Femur (tissue), 1 donor: ENCODE measurements around the gene PHTF2.

Source experiments
- DNase-seq: peaks from one replicate; pipeline ENCODE4 v3.0.0-alpha.2; 2017

PHTF2 gene

GRCh38 chr7:77796109-77796508 lies 2.5 kb upstream of the PHTF2 start:
- no peak for DNase-seq

GRCh38 chr7:77796960-77797359 lies 1.6 kb upstream of the PHTF2 start:
- DNase-seq, result no peak

DNA sequence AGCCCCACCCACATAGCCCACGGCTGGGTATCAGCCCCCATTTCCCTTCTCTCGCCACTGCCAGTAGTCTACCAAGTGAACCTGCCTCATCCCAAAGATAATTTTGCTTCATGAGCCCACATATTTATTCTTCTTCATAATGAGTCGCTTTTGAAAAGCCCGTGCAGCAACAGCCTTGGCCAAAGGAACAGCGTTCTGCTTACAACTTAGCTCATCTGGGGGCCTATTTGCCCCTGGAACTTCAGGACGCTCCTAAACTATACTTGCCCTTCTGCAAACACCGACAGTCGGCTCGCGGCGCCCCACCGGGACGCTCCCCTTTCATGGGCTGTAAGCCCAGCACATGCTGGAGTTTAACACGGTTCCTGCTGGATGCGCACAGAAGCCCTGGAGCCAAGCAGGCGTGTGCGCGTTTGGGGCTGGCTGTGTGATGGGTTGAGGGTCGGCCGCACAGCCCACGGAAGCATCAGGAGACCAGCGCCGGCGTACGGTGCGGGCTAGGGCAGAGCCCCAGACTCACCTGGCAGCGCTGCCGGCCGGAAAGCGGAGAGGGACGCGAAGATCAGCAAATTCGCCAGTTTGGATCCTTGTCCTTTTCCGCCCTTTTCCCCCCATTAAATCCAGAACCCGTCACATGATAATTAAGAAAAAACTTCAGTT lies 709 bp upstream of the PHTF2 start:
- peak; percentile 29 for DNase-seq

DNA sequence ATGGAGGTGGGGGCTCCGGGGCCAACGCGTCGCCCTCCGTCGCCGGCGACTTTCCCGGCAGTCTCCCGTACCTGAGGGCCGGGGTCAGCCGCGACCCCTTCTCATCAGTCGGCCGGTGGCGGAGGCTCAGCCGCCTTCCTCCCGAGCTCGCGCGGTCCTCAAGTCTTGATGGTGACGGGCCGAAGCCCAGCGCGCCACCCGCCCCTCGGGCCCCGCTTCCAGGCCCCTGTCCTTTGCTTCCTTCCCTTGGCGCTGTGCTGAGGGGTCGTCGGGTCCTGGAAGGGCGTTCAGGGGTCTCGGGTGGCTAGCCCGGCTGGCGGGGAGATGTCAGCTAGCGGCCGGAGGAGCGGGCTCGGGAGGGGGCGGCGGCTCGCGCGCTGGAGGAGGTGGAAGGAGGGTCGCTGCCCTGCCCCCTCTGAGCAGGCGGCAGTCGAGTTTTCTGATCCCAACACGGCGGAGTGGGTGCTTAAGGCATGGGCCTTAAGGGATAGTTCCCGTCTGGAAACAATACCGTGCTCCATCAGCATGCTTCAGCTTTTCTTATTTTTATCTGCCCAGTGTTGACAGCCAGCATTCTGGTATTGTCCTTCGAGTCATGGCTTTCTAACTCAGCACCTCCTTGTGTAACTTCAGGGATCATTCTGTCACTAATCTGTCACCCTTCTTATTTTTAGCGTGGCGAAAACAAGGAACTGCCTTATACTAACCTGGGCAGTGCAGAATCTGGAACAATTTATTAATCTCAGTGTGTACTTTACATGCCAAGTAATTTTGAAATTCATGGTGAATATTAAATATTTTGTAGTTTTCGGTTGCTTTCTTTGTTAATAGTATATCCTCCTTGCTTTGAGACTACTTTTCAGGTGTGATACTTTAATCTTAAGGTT lies 748 bp downstream of the PHTF2 start:
- DNase-seq, result peak; percentile 62

GRCh38 chr7:77800158-77800557 lies 1.6 kb downstream of the PHTF2 start:
- DNase-seq, result no peak

DNA sequence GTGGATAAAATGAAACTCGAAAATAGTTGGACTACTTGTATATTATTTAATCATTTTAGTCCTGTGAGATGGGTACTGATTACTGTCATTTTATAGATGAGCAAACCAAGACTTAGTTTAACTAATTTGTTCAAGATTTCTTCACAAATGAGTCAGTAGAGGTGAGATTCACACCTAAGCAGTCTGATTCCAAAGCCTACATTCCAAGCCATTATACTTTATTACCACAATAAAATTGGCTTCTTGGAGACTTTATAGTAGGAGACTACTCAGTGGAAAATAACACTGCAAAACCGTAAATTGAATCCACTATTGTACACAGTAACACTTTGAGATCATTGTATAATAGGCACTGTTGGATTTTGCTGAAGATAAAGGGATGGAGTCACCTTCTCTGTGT lies 2.2 kb downstream of the PHTF2 start:
- no peak for DNase-seq

DNA sequence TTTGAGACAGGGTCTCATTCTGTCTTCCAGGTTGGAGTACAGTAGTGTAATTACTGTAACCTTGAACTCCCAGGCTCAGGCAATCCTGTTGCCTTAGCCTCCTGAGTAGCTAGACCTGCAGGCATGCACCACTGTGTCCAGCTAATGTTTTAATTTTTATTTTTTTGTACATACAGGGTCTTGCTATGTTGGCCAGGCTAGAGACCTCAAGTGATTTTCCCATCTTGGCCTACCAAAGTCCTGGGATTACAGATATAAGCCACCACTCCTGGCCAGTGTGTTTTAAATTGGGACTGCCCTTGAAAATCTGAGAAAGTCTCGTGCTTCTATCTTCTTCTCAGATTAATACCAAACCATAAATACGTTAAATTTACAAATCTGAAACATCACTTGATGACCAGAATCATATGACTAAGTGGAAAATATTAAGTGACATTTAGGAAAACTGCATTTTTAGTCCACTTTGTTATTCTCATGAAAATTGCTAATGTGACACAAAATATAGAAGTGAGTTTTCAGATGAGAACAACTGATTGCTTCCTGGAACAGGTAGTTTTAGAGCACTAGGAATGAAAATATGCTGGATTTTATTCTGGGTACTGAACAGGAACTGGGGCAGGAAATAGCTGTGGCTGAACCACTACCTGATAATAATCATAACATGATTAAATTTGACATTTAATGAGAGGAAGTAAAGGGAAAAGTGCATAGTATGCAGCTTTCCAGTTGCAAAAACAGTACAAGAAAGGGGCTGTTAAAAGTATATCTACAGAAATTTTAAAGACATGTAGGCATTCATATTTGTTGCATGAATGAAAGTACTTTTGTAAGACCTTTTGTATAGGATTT lies 4.2 kb downstream of the PHTF2 start:
- no peak for DNase-seq

DNA sequence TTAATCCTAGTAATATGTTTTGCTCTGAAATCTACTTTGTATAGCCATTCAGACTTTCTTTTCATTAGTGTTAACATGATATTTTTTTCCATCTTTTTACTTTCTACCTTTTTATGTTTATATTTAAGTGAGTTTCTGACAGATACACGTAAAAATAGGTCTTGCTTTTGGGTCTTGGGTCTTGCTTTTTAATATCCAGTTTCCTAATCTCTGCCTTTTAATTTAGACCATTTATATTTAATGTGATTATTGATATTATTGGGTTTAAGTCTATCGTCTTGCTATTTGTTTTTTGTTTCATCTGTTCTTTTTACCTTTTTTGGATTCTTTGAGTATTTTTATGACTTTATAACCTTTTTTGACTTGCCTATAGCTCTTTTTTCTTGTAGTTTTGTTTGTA lies 7.9 kb downstream of the PHTF2 start:
- DNase-seq, result no peak

GRCh38 chr7:77808517-77808916 lies 9.9 kb downstream of the PHTF2 start:
- no peak for DNase-seq

GRCh38 chr7:77811516-77812289 lies 13.1 kb downstream of the PHTF2 start:
- no peak for DNase-seq

GRCh38 chr7:77812290-77812685 lies 13.7 kb downstream of the PHTF2 start:
- DNase-seq, result no peak

- DNase-seq, result no peak
Observed at GRCh38 chr7:77813180-77813579, 14.6 kb downstream of the PHTF2 start.

DNA sequence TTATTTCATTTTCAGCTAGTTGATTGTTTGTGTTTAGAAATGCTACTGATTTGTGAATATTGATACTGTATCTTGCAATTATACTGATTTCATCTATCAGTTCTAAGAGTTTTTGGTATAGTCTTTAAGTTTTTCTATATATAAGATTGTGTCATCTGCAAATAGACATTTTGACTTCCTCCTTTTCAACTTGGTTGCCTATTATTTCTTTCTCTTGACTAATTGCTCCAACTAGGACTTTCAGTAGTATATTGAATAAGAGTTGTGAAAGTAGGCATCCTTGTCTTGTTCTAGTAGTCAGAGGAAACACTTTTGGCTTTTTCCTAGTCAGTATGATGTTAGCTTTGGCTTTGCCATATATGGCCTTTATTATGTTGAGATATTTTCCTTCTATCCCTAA lies 20.4 kb downstream of the PHTF2 start:
- no peak for DNase-seq

DNA sequence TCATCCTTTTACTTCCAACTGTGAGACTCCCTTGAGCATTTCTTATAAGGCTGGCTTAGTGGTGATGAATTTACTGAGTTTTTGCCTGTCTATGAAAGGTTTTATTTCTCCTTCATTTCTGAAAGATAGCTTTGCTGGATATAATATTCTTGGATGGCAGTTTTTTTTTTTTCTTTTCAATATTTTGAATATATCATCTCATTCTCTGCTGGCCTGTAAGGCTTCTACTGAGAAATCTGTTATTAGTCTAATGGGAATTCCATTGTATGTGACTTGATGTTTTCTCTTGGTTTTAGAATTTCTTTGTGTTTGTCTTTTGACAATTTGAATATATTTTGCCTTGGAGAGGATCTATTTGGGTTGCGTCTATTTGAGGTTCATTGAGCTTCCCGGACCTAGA lies 22.4 kb downstream of the PHTF2 start:
- no peak for DNase-seq

DNA sequence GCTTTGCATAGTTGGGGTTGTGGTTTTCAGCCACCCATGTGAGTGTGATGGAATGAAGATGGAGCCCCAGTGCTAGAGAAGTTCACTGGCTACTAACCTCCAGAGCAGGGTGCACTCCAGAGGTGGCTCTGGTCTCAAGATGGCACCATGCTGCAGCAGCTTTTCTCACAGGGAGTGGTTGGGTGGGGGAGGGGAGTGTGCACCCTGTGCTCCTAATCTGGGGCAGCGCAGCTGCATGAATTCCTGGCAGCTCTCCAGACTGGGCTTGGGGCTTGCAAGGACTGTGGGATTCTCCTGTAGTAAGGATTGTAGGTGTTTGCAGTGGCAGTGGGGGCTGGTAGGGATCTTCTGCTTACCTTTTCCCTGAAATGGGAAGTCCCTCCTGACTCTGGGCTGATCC lies 23.7 kb downstream of the PHTF2 start:
- DNase-seq, result no peak

DNA sequence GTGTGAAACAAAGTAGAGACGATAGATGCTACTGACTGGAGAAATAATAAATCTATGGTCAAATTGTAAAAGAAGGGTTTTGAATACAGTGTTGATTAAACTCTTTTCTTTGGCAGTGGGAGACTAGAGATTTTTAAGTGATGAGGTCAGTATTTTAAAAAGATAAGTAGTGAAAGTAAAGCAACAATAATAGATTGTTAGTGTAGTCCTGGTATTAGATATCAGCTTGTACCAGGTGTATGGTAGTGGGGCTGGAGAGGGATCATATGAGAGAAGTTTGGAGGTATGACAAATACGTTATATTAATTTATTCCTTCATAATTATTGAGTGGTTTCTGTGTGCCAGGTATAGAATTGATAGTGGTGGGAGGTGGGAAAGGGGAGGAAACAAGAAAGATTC lies 25.2 kb downstream of the PHTF2 start:
- DNase-seq, result no peak

- DNase-seq, result no peak
Observed at GRCh38 chr7:77824636-77825035, 26.1 kb downstream of the PHTF2 start.

- DNase-seq, result no peak
Observed at GRCh38 chr7:77825131-77825530, 26.6 kb downstream of the PHTF2 start.

- DNase-seq, result no peak
Observed at GRCh38 chr7:77826300-77826699, 27.7 kb downstream of the PHTF2 start.

GRCh38 chr7:77827999-77828398 lies 29.4 kb downstream of the PHTF2 start:
- no peak for DNase-seq

GRCh38 chr7:77830649-77831355 lies 32.2 kb downstream of the PHTF2 start:
- no peak for DNase-seq

DNA sequence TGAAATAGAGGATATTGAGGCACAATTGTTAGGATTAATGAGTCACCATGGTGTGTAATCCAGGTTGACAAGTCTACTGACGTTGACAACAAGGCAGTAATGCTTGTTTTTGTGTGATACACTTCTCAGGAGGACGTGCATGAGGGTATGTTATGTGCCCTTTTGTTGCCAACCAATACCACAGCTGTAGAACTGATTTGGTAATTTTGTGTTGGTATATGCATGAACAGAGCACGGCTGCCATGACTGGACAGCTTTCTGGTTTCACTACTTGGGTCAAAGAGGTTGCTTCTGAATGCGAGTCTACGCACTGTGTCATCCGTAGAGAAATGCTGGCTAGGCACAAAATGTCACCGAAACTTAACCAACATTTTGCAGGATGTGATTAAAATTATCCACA lies 32.9 kb downstream of the PHTF2 start:
- no peak for DNase-seq
